ENCODE measurements around the gene KDM4E. TPM values are rescaled to one million over a fixed set of nuclear protein-coding genes. Genes with fewer than 3 reads are reported as not detected.
"Not testable (repeated sequence)": the region's sequence is repeated elsewhere in the genome, so short reads cannot be mapped to it uniquely, and the experiment has no call there.

Gene KDM4E
- total and polyA plus RNA-seq, 9 of the 15 experiments (the other 6 are each of a cell fraction or from before 2014, with no cell fraction given) = 0.04 TPM; not detected in 8

DNA sequence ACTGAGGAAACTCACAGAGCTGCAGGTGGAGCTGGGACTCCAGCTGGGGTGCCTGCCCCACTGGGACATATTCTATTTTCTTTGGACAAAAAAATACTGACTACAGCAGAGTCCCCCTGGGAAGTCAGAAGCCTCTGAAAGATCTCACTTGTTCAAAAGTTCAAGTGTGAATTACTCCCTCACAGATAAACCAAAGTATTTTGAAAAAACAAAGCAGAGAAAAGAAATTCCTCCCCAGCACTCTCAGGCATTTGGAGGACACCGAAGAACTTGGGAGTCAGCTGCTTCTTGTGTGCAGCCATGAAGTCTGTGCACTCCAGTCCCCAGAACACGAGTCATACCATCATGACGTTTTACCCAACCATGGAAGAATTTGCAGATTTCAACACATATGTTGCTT is 24.1 kb downstream of the KDM4E start, which contains the start of gene KDM4F:
Gene KDM4F (plus strand): TSS at position 301 of the 400 bp plus-strand sequence.
- peaks cover 3 to 24% of the 10 kb centered on the region in 2 experiments; a peak in 4 of 5 replicates for H3K27me3 ChIP-seq (ENCODE audit: control insufficient read depth in 2 of 2, insufficient read depth in 2 of 2, low read length in 2 of 2)
- H3K4me1 ChIP-seq (replicated peaks in 1 of 2; ENCODE audit: control insufficient read depth in 2 of 2, insufficient read depth in 2 of 2, low read length in 2 of 2); DNase-seq (ENCODE audit: extremely low read depth in 1 of 4, low spot score in 3 of 4); H3K9ac ChIP-seq (ENCODE audit: insufficient read depth in 1 of 2, low read depth in 2 of 2, low read length in 2 of 2); BruUV-seq (replicated peaks); H3K9me3 ChIP-seq (replicated peaks; ENCODE audit: control insufficient read depth, insufficient read depth, low read depth, low read length); H3K27ac ChIP-seq (ENCODE audit: extremely low read depth, low read depth, low read length); H3K79me2 ChIP-seq (ENCODE audit: control insufficient read depth, insufficient read depth, low read length); H4K20me1 ChIP-seq (replicated peaks; ENCODE audit: control insufficient read depth, insufficient read depth, low read length); H3K4me3 ChIP-seq; POLR2A ChIA-PET; intact Hi-C loops (cut with micrococcal nuclease); H3K9me1 ChIP-seq (ENCODE audit: control insufficient read depth, insufficient read depth, low read length); ATAC-seq; CTCF ChIA-PET (ENCODE audit: low intra/inter-chr PET ratio); FAIRE-seq; H3K36me3 ChIP-seq (ENCODE audit: control insufficient read depth, insufficient read depth, low read length); in situ Hi-C loops (cut with MboI): not testable (repeated sequence)
- 0% methylated on average over 2 of the region's 3 CpGs for WGBS (ENCODE audit: insufficient coverage, low coverage, missing lambda C conversion rate)
- H3K4me2 ChIP-seq (ENCODE audit: insufficient read depth, low read length) = peak within 1 kb of the TSS; percentile 7; the same call in 1 of the 2 replicates
- H2AFZ ChIP-seq (ENCODE audit: low read depth, low read length) = peak within 1 kb of the TSS; percentile 66

DNA sequence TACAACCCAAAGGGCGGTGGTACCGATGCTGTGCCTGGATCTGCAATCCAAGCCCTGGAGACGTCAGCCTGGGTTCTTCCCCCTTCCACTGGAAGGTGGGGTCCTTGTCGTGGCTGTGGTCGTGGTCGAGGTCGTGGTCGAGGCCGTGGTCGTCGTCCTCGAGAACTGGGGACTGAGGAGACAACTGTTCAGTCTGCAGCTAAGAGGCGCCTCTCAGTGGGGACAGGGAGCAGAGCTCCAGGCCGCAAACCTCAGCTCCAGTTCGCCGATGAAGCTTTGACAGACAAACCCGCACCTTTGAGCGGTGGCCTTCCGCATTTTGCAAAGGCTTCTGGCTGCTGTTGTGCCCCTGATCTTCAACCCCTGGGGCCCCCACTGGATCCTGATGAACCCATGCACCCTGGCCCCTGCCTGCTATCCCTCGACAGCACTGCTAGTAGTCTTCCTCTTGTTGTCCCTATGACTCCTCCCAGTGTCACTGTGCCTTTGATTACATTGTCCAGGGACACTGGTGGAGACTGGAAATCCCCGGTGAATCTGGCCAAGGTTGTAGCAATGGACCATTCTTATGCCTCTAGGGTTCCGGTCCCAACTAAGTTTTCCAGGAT is 25.6 kb downstream of the KDM4E start:
- in situ Hi-C loops (cut with MboI) = no loop called here
- intact Hi-C loops (cut with micrococcal nuclease) = loop anchor here (5.0 kb wide), 1 partner anchor 428 kb away; no protein-coding TSS in a partner anchor
- Histone ChIP-seq H3K27ac (ENCODE audit: extremely low read depth, low read depth, low read length) (no peak overlapping the region), H3K79me2 (ENCODE audit: control insufficient read depth, insufficient read depth, low read length) (no peaks in the 10 kb centered on the region), H3K4me1 (replicated peaks in 1 of 2; ENCODE audit: control insufficient read depth in 2 of 2, insufficient read depth in 2 of 2, low read length in 2 of 2) (peaks cover 4 to 6% of the 10 kb centered on the region in 2 experiments; a peak in 2 of 5 replicates), H3K9me1 (ENCODE audit: control insufficient read depth, insufficient read depth, low read length) (no peaks in the 10 kb centered on the region), H3K4me3 (no peak overlapping the region), H3K4me2 (ENCODE audit: insufficient read depth, low read length) (peak overlapping the region; percentile 7; the same call in 1 of the 2 replicates), H4K20me1 (replicated peaks; ENCODE audit: control insufficient read depth, insufficient read depth, low read length) (no peaks in the 10 kb centered on the region), H2AFZ (ENCODE audit: low read depth, low read length) (peak overlapping the region; percentile 66), H3K27me3 (ENCODE audit: control insufficient read depth in 2 of 2, insufficient read depth in 2 of 2, low read length in 2 of 2) (peaks cover 3 to 18% of the 10 kb centered on the region in 2 experiments; a peak in 3 of 5 replicates), H3K36me3 (ENCODE audit: control insufficient read depth, insufficient read depth, low read length) (no peaks in the 10 kb centered on the region), H3K9me3 (replicated peaks; ENCODE audit: control insufficient read depth, insufficient read depth, low read depth, low read length) (no peaks in the 10 kb centered on the region), H3K9ac (ENCODE audit: insufficient read depth in 1 of 2, low read depth in 2 of 2, low read length in 2 of 2) (0 out of 4 replicates have a peak overlapping the region, but pooled peaks of 1 of the 2 experiments have one; percentile 29)
- TF ChIP-seq, protein P1, sequence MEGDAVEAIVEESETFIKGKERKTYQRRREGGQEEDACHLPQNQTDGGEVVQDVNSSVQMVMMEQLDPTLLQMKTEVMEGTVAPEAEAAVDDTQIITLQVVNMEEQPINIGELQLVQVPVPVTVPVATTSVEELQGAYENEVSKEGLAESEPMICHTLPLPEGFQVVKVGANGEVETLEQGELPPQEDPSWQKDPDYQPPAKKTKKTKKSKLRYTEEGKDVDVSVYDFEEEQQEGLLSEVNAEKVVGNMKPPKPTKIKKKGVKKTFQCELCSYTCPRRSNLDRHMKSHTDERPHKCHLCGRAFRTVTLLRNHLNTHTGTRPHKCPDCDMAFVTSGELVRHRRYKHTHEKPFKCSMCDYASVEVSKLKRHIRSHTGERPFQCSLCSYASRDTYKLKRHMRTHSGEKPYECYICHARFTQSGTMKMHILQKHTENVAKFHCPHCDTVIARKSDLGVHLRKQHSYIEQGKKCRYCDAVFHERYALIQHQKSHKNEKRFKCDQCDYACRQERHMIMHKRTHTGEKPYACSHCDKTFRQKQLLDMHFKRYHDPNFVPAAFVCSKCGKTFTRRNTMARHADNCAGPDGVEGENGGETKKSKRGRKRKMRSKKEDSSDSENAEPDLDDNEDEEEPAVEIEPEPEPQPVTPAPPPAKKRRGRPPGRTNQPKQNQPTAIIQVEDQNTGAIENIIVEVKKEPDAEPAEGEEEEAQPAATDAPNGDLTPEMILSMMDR (IDR thresholded peaks at IDR 0.05 in 2 of 3, conservative IDR thresholded peaks at IDR 0.05 in 1 of 3; ENCODE audit: insufficient read depth in 2 of 3, low read depth in 1 of 3, low read length in 3 of 3) = peak; percentile 20 to 23 (median 21); a peak in 3 of 6 replicates
- TF ChIP-seq L3MBTL2 (IDR thresholded peaks at IDR 0.05) (peak; percentile 11; the same call in 1 of the 2 replicates), ZNF717 (CRISPR knock-in tag; IDR thresholded peaks at IDR 0.05) (no peak), RAD21 (CRISPR knock-in tag; conservative IDR thresholded peaks at IDR 0.05 in 1 of 2, IDR thresholded peaks at IDR 0.05 in 1 of 2) (peak in 1 of 2 experiments; percentile 56; a peak in 2 of 4 replicates)
- peak; percentile 75 for ATAC-seq
- BruUV-seq (replicated peaks) = no TSS peak
- FAIRE-seq = no peak
- ChIA-PET POLR2A (no interaction called here), CTCF (ENCODE audit: low intra/inter-chr PET ratio) (no interaction called here)
- DNase-seq (ENCODE audit: extremely low read depth in 1 of 4, low spot score in 3 of 4) = no peak
- WGBS (ENCODE audit: insufficient coverage, low coverage, missing lambda C conversion rate) = 21% methylated on average over 21 of the region's 22 CpGs

Data from K562 (cell line).